Anterior cingulate cortex (tissue), 58 donors: Measurements from ENCODE around the gene TBC1D4.
"Not testable (repeated sequence)": the region's sequence is repeated elsewhere in the genome, so short reads cannot be mapped to it uniquely, and the experiment has no call there.

Experiments
- DNase-seq, 58 donors: peaks; one replicate each; lab custom pipeline; 2025; lab: John Stamatoyannopoulos, UW

Gene TBC1D4

DNA sequence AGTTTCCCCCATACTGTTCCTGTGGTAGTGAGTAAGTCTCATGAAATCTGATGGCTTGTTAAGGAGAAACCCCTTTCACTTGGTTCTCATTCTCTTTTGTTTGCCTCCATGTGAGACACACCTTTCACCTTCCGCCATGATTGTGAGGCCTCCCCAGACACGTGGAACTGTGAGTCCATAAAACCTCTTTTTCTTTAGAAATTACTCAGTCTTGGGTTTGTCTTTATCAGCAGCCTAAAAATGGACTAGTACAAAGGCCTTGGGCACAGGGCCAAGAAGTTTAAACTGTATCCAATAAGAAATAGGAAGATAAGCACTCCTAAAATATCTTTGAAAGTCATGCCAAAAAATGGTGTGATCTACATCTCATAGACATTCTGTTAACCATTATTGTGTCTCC lies 176.9 kb downstream of the TBC1D4 start:
- no peak for DNase-seq

DNA sequence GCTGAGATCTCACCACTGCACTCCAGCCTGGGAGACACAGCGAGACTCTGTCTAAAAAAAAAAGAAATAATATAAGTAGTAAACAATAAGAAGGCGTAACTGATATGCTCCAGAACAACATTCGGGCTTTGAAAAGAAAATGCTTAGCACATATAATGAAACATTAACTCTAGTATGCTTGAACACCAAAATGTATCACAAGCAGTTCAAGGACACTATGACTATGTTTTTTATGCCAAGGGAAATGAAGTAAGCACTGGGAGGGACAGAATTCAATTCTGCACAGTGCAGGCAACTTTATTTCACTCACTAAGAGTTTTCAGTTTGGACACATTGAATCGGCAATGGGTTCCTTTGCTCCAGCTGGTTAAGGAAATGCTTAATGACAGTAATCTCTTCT lies 178.7 kb downstream of the TBC1D4 start:
- no peak for DNase-seq

DNA sequence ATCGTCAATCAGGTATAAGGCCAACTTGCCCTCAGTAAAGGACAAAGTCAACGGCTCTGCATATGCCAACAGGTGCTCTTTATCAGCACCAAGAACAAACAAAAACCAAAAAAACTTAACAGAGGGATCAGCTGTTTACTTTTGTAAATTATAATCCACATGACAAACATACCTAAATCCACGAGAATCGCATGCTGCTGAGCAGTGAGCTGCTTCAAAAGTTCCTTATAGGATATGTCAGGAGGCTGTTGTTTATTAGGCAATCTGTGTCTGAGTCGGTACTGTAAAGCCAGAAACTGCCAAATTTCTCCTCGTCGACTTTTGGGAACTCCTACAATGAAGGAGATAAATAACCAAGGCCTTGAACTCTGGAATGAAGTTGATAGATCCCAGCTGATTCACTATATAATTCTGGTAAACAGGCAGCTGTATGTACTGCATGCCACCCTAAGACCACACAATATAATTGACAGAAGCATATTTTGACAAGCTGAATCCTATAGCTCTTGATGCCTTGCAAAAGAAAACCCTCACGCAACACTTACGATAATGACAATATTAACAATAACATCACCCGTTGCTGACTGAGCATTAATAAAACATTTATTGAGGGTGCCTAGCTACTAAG lies 179.8 kb downstream of the TBC1D4 start:
- DNase-seq: no peak

DNA sequence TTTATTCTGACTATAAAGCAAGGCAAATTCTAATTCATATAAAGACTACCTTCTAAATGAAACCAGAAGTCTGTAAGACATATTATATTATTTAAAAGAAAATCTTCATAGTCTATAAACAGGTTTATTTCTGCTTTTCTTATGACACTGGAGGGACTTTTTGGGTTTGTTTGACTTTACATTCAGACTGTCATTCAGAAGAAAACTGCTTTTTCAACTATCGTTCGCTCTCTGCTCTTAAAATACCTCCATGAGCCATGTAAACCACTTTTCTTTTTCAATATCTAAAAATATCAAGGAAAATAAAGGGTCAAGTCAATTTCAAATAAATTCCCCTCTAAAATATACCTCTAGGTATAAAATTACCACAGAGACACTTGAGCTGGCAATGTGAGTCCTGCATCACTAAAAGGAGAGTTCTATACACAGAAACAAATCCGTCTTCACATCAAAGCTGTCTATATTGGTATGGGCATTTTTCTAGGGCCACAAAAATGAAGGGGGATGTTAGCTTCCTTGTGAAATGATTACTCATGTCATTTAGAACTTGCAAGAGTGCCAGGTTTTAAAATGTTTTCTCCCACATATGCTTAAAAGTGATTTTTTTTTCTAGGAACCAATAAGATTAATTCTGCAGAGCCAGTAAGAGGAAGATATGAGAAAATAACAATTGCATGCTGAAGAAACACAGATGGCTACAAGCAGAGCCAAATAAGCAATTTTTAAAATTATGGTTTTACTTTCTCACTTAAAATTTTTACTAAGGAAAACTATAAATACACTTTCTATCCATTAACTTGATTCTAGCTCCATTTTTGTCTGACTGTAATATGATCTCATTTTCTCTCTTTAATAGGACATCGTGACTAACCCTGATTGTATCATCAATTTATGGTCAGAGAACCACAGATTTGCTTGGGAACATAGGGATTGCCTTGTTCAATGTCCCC lies 181.8 kb downstream of the TBC1D4 start:
- no peak for DNase-seq

DNA sequence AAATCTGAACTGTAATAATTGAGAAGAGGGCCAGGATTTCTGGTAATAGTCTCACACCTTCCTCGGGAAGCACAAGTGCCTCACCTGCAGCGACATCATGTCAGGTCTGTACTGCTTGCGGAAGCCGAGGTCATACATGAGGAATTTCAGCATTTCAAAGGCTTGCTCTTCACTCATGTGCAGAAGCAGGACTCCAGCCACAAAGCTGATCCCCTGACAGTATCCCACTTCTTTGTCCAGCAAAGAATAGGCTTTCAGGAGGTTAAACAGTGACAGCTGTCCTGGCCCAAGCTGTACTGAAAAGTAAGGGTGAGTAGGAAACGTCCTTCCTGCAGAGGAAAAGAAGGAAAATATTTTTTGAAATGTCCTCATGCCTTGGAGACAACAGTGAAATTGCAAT lies 182.7 kb downstream of the TBC1D4 start:
- DNase-seq: no peak

DNA sequence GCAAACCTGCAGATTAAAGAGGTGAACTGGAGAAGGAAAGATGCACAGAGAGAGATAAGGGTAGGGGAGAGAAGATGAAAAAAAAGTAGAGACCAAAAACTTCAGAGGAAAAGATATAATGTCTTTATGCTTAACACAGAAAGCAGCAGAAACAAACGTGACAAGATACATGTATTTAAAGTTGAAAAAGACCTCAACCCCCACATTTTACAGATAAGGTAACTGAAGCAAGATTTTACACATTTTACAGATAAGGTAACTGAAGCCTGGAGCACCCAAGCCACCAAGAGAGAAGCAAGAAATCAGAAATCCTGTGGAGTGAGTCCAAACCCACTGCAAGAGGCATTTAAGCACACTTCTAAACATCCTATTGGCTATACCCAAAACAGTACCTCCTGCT lies 185.3 kb downstream of the TBC1D4 start:
- no peak for DNase-seq

DNA sequence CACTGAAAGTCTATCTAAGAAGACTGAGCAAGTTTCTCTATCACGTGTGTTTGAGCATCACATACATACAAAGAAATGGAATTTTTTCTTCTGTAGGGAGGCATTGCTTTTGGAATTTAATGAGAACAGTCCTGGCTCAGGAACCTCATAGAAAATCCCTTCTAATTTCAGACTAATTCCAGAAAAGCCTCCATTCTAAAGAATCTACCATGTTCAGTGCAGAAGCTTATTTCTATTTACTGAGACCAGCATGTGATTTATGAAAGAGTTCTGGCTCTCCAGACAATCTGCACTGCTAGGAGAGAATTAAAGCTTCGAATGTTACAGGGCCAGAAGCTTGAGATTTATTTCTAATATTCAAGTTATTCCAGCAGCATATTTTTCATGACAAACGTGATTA lies 186.8 kb downstream of the TBC1D4 start:
- no peak for DNase-seq

DNA sequence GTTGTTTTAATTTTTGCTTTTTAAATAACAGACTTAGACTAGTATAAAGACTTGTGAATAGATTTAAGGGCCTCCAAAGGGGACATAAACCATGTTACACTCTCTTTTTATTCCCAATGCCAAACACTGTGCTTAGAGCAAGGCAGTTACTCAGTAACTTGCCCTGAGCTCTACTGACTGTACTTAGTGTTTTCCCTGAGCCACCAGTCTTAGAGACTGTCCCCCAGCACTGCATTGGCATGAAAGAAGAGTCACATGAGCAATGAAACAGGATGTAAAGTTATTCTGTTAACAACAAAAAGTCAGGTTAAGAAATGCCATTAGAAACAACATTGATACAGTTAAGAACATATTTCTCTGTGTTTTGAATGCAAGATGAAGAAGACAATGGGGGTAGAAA lies 187.9 kb downstream of the TBC1D4 start:
- no peak for DNase-seq

DNA sequence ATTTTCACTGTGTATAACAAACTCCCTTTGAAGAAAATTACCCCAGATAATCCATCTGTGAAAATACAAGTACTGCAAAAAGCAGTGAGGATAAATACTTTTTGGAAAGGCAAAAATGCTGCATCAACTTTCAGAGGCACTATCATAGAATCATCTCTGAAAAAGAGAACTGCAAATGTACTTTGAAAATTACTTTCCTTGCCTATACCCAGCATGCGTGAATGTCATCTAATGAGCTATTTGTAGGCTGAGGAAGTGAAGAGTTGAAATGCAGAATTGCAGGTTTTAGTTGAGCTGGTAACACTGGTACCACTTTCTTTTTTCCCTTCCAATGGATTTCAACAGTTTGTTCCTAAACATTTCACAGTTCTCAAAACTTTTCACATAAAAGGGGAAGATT lies 196.7 kb downstream of the TBC1D4 start:
- no peak for DNase-seq

DNA sequence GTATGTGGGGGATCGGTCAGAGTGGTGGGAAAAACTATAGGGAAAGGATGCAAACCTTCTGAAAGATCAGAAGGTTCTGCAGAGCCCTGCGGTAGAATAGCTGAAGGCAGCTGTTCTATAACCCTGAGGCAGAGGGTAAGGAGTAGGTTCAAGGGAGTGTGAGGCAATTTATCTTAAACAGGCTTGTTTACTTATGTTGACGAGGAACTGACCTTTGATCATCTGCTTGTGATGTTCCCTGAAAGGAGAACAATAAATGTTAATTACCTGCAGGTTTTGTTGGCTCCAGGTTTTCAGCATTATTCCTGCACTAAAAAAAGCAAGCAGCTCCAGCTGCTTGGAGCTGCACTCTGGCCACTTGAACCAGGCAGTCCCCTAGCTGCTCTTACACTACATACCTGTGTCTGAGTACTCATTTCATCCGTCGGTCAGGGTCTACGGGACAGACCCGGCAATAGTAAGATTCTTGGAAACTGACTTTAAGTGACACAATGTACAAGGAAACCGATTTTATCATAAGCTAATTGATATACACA lies 202.1 kb downstream of the TBC1D4 start:
- no peak for DNase-seq

DNA sequence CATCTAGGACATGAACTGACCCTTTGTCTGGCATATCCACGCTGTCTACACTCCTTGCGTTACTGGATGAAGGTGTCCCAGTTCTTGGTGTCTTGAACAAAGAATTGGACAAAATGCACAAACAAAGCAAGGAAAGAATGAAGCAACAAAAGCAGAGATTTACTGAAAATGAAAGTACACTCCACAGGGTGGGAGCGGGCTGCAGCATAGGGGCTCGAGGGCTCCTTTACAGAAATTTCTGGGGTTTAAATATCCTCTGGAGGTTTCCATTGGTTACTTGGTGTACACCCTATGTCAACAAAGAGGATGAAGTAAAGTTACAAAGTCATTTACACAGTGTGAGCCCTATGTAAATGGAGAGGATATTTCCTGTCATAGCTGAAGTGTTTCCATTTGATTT lies 208.3 kb downstream of the TBC1D4 start:
- DNase-seq: not testable (repeated sequence)

DNA sequence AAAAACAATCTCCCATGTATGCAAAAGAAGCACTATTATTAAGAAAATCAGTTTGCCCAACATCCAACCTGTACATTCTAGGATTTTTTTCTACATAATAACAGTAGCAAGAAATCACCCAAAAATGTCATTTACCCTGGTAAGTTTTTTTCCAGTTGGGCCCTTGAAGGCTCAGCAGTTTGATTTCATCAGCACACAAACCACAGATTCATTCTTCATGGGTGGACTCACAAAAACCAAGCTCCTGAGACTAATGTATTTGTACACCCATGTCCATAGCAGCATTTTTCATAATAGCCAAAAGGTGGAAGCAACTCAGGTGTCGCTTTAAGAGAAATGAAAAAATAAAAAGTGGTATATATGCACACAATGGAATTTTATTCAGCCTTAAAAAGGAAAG lies 210.1 kb downstream of the TBC1D4 start:
- DNase-seq: no peak

DNA sequence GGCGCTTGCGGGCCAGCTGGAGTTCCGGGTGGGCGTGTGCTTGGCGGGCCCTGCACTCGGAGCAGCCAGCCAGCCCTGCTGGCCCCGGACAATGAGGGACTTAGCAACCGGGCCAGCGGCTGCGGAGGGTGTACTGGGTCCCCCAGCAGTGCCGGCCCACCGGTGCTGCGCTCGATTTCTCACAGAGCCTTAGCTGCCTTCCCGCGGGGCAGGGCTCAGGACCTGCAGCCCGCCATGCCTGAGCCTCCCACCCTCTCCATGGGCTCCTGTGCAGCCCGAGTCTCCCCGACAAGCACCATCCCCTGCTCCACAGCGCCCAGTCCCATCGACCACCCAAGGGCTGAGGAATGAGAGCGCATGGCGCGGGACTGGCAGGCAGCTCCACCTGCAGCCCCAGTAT lies 213.5 kb downstream of the TBC1D4 start:
- DNase-seq: not testable (repeated sequence)

DNA sequence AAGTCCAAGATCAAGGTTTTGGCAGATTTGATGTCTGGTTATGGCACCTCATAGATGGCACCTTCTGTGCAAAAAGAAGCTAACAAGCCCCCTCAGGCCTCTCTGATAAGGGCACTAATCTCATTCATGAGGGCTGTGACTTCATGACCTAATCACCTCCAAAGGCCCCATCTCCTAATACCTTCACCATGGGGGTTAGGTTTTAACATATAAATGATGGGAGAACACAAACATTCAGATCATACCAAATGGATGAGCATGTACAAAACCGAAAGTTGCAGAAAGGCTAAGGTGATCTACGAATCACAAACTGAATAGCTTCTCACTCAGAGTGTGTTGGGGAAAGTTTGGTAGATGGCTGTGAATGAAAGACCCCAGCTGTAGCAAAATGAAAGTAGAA lies 217.4 kb downstream of the TBC1D4 start:
- DNase-seq: no peak

DNA sequence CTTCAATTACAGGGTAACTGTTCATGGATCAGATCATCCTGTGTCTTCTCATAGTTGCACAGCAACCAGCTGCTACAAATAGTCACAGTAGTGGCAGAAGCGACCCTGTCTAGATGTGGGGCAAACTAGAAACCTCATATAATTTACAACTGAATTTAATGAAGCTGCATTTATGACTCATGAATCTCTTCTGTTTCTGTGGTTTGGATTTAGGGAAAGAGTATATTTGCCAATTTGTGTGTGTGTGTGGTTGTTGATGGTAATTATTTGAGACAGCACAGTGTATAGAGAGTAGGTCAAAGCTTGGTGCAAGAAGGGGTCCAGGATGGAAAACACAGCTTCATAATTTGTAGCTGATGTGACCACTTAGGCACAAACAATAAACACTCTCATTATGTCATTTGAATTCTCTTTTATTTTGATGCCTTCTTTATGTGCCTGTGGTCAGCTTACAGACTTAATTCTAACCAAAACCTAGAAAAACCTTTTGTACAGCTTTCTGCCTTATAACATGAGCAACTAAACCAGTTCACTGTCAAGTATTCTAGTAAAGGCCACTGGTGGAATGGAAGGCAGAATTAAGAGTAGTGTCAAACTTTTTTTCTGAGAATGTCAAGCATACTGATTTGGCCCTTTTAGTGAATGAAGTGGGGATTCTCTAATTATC lies 218.1 kb downstream of the TBC1D4 start:
- DNase-seq: no peak

DNA sequence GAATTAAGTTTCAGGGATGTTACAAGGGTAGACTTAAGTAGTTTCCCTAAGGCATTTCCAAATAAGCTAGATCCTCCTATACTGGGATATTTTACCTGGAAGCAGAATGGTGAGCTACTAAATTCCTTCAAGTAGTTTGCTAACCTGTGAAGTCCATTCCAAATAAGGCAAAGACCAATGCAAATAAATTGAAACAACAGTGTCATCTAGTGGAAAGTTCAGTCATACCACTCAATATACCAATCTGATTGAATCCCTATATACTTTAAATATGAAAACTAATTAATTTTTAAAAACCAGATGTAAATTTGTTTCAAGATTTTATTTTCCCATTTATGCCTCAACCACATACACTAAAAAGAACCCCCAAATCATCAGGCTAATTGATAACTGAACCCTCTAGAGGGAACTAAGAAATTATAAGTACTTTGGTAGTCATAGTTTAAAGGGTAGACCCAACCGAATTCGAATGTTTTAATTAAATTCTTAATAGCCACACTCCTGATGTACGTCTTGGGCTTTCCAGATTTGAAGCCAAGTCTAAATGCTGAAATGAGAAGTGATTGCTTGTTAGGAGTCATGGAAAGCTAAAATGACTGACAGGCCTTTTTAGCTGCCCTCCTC lies 223.7 kb downstream of the TBC1D4 start:
- DNase-seq: peak in 1 of 58 donors; percentile 4

DNA sequence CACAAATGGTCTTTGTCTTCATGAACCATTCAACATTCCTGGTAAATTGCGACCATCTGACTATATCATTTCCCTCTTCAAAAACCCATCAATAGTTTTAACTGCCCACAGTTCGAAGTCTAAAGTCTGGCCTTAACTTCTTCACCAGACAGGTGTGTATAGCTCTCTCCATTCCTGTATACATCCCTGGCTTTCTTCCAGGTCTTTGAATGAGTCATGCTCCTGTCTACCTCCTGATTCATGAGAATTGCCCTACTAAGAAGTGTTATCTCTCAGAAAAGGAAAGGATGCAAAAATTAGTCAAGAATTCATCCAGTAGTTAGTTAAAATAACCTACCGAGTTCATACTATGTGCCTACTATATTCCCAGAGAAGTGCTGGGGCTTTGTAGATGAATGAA lies 225.0 kb downstream of the TBC1D4 start:
- no peak for DNase-seq

DNA sequence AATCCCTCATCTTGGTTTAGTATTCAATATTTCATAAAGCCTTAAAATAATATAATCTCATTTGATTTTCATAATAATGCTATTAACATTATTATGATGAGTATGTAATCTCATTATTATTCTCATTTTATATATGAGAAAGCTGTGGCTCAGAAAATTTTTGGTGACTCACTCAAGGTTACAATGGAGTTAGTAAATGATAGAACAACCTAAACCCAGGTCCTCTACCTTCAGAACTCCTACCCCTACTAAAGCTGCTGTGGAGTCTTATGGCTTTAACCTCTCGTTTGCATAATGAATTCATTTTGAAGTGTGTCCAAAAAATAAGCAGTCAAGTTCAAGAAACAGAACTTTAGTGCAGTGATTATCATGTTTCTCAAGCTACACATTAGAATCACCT lies 226.3 kb downstream of the TBC1D4 start:
- no peak for DNase-seq

DNA sequence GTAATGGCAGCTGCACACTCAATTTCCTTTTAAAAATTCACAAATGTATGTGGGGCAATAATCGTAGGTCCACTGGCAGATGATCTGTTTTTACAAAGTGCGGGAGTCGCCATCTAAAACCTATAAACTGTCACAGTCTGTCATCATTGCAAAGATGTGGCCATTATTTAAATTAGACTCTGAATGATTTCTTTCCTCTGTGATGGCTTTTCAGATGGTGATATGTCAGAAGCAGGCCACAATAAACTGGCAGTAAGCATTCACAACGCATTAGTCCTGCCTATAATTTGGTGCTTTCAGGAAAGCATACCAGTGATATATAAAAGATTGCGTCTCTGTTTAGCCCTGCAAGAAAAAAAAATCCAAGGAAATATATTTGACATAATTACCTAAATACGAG lies 226.8 kb downstream of the TBC1D4 start:
- no peak for DNase-seq

DNA sequence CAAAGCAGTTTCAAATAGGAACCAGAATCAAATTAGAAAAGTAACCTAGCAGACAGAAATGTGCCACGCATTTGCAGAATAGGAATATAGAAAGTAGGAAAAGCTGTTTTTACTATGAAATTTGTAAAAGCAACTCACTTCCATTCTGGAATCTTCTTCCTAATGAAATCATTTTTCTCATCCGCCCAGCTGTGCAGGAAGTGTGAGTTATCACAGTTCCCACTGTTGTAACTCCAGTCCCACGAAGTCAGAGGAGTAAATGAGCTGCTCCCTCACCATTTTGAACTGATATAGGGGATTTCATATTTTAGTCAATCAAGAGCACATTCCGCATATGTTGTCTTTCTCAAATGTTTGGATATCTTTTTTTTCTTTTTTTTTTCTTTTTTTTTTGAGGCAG lies 230.8 kb downstream of the TBC1D4 start:
- DNase-seq: no peak
